Ishikawa (cell line): ENCODE measurements around the gene SLC34A1.

ENCODE experiments used
- CEBPB ChIP-seq: IDR thresholded peaks from 2 replicates; pipeline ENCODE4 v1.6.1; 2012
- EGR1 ChIP-seq: IDR thresholded peaks from 2 replicates; pipeline ENCODE4 v1.6.1; 2012
- RAD21 ChIP-seq: IDR thresholded peaks from 2 replicates; pipeline ENCODE4 v1.6.1; 2012; ENCODE audit warnings: low read depth
- YY1 ChIP-seq: IDR thresholded peaks from 2 replicates; pipeline ENCODE4 v1.6.1; 2012; ENCODE audit warnings: low read depth
- TF ChIP-seq, protein P1 (sequence below): IDR thresholded peaks from 2 replicates; pipeline ENCODE4 v1.6.1; 2012; ENCODE audit warnings: low read depth, mild to moderate bottlenecking

GRCh38 chr5:177355868-177356168 is 28.4 kb upstream of the SLC34A1 start:
- TF ChIP-seq RAD21, result no peak
- no peak for TF ChIP-seq YY1
- TF ChIP-seq CEBPB, result no peak
- TF ChIP-seq EGR1, result no peak
- TF ChIP-seq, protein P1, sequence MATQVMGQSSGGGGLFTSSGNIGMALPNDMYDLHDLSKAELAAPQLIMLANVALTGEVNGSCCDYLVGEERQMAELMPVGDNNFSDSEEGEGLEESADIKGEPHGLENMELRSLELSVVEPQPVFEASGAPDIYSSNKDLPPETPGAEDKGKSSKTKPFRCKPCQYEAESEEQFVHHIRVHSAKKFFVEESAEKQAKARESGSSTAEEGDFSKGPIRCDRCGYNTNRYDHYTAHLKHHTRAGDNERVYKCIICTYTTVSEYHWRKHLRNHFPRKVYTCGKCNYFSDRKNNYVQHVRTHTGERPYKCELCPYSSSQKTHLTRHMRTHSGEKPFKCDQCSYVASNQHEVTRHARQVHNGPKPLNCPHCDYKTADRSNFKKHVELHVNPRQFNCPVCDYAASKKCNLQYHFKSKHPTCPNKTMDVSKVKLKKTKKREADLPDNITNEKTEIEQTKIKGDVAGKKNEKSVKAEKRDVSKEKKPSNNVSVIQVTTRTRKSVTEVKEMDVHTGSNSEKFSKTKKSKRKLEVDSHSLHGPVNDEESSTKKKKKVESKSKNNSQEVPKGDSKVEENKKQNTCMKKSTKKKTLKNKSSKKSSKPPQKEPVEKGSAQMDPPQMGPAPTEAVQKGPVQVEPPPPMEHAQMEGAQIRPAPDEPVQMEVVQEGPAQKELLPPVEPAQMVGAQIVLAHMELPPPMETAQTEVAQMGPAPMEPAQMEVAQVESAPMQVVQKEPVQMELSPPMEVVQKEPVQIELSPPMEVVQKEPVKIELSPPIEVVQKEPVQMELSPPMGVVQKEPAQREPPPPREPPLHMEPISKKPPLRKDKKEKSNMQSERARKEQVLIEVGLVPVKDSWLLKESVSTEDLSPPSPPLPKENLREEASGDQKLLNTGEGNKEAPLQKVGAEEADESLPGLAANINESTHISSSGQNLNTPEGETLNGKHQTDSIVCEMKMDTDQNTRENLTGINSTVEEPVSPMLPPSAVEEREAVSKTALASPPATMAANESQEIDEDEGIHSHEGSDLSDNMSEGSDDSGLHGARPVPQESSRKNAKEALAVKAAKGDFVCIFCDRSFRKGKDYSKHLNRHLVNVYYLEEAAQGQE, result no peak
